Bronchial epithelial cell (primary cell): ENCODE results near the gene C2CD4C. TPM values are rescaled to one million over a fixed set of nuclear protein-coding genes. Genes with fewer than 3 reads are reported as not detected.
A peak's percentile ranks its signal among the peaks of the same experiment; 100 is the strongest.

Experiments used
- DNase-seq: peaks from one replicate; pipeline ENCODE4 v3.0.0-alpha.2; 2010; ENCODE audit warnings: low read depth
- FAIRE-seq: peaks from 2 replicates; lab custom pipeline; 2011; peaks lifted over from hg19 to GRCh38; lab: Jason Lieb, UNC
- H3K27me3 ChIP-seq: 2 replicates; pipeline ENCODE4 v1.5.1; 2011; ENCODE audit warnings: low read length; ENCODE audit not compliant: control insufficient read depth, insufficient read depth
- H3K36me3 ChIP-seq: 2 replicates; pipeline ENCODE4 v1.5.1; 2011; ENCODE audit warnings: low read length; ENCODE audit not compliant: control insufficient read depth, insufficient read depth
- H3K4me3 ChIP-seq: 2 replicates; pipeline ENCODE4 v1.5.1; 2011; ENCODE audit warnings: mild to moderate bottlenecking, low read depth, low read length, control low read depth
- CTCF ChIP-seq: IDR thresholded peaks from 2 replicates; pipeline ENCODE4 v1.5.1; 2011; ENCODE audit warnings: mild to moderate bottlenecking, moderate library complexity, low read length, control low read depth, inconsistent platforms; ENCODE audit not compliant: insufficient read depth, severe bottlenecking
- total RNA-seq: library from RNA; depleted of rRNA; stranded (reverse); fragments of >200 nt; gene quantifications from 2 replicates; pipeline ENCODE4 v1.2.1, GENCODE V29; 2014

The C2CD4C gene
- total RNA-seq, 1 donor from 2014 or later, result 0.26 TPM

- DNase-seq (no peak), FAIRE-seq (no peak)
- TF ChIP-seq CTCF, result no peak
- peaks cover 7% of the 10 kb centered on the region for H3K27me3 ChIP-seq
- H3K4me3 ChIP-seq, result peak overlapping the region; percentile 27
- no peaks in the 10 kb centered on the region for H3K36me3 ChIP-seq
Measured at GRCh38 chr19:408441-408901, 476 bp downstream of the C2CD4C start.

GRCh38 chr19:407511-408440, 1.2 kb downstream of the C2CD4C start:
- FAIRE-seq (no peak), DNase-seq (no peak)
- Histone ChIP-seq H3K27me3 (peaks cover 7% of the 10 kb centered on the region), H3K36me3 (no peaks in the 10 kb centered on the region), H3K4me3 (no peak overlapping the region)
- no peak for TF ChIP-seq CTCF

GRCh38 chr19:406971-407510, 1.9 kb downstream of the C2CD4C start:
- FAIRE-seq (no peak), DNase-seq (no peak)
- Histone ChIP-seq H3K27me3 (peaks cover 7% of the 10 kb centered on the region), H3K36me3 (no peaks in the 10 kb centered on the region), H3K4me3 (no peak overlapping the region)
- no peak for TF ChIP-seq CTCF

- FAIRE-seq (no peak), DNase-seq (no peak)
- no peak overlapping the region for H3K4me3 ChIP-seq
- no peaks in the 10 kb centered on the region for H3K36me3 ChIP-seq
- no peak for TF ChIP-seq CTCF
- peaks cover 7% of the 10 kb centered on the region for H3K27me3 ChIP-seq
Measured at GRCh38 chr19:406135-406781, 2.7 kb downstream of the C2CD4C start.

GRCh38 chr19:405121-405965, 3.6 kb downstream of the C2CD4C start:
- no peak overlapping the region for H3K4me3 ChIP-seq
- DNase-seq (no peak), FAIRE-seq (no peak)
- H3K27me3 ChIP-seq, result peaks cover 7% of the 10 kb centered on the region
- no peaks in the 10 kb centered on the region for H3K36me3 ChIP-seq
- TF ChIP-seq CTCF, result no peak
